PC-9 (cell line): Measurements from ENCODE around the gene ITGA2.

Experiments
- CTCF ChIP-seq: fragments of 200-600 bp; sonication (generic); conservative IDR thresholded peaks from 2 replicates; pipeline ENCODE4 v1.6.1; 2017; ENCODE audit warnings: mixed run types, antibody characterized with exemption, mild to moderate bottlenecking, moderate library complexity
- EZH2 ChIP-seq: fragments of 200-600 bp; sonication (generic); IDR thresholded peaks from 2 replicates; pipeline ENCODE4 v1.8.0; 2017; ENCODE audit warnings: antibody characterized with exemption, low read depth

GRCh38 chr5:53083927-53084326 is 94.8 kb downstream of the ITGA2 start:
- TF ChIP-seq CTCF (no peak), EZH2 (no peak)
